ENCODE results near the gene ITCH. TPM values are rescaled to one million over a fixed set of nuclear protein-coding genes. Genes with fewer than 3 reads are reported as not detected.

ITCH gene
- total and polyA plus RNA-seq, 9 of the 15 experiments (the other 6 are each of a cell fraction or from before 2014, with no cell fraction given): 7.5 to 53.0 (median 22.9) TPM

DNA sequence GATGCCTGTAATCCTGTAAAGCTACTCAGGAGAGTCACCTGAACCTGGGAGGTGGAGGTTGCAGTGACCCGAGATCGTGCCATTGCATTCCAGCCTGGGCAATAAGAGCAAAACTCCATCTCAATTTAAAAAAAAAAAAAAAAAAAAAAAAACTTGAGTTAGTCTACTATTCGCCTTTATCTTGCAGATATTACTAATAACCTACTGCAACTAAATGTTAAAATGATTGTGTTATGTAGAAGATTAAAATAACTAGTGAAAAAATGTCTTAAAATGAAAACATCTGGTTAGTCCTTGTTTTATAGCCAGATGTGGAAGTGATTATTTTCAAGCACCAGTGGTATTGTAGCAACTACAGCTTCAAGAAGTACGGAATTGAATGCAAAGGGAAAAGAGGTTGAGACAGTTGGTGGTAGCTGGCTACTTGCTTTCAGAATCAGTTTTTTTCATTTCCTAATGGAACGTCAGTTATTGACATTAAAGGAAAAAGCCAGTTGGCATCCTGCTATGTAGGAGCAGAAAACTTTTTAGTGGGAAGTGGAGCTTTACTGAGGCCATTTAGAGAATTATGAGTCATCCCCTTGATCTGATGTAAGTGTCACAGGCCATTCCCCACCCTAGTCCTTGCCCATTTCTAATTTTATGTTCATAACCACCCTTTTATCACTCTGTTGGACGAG lies 109.3 kb downstream of the ITCH start (continued):
- peak; percentile 50 for TF ChIP-seq ARID1B (IDR thresholded peaks at IDR 0.05)

DNA sequence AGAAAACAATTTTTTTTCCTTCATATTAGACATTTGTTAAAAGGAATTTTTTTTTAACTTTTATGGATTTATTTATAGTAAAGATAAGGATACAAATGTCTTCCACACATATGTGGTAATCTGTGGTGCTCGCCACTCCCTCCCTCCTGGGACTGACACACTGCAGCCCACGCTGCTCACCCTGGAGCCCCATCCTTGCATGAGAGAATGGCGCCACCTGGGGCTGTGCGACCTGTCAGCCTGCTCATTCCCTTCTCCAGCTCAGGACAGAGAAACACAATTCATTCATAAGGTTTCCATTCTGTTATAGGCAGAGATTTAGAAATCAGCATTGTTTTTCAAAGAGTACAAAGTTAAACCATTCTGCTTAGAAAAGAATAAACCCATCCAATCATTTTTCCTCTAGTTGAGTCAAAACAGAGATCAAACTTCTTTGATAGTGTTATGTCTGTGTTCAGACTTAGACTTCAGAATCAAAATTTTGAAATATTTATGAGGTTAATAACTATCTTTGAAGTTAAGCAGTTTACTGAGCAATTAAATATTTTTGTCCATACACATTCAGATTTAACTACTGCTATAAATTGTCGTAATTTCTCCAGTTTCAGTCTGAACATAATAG lies 110.3 kb downstream of the ITCH start:
- in situ Hi-C loops (cut with MboI): no loop called here
- peak; percentile 86 for FAIRE-seq
- CTCF ChIA-PET (ENCODE audit: low intra/inter-chr PET ratio): interaction anchor here (0.6 to 4.7 kb wide), 3 partner anchors 49 to 166 kb away, joined by 3 to 39 read pairs (median 3); no protein-coding TSS in a partner anchor
- TF ChIP-seq, protein P1, sequence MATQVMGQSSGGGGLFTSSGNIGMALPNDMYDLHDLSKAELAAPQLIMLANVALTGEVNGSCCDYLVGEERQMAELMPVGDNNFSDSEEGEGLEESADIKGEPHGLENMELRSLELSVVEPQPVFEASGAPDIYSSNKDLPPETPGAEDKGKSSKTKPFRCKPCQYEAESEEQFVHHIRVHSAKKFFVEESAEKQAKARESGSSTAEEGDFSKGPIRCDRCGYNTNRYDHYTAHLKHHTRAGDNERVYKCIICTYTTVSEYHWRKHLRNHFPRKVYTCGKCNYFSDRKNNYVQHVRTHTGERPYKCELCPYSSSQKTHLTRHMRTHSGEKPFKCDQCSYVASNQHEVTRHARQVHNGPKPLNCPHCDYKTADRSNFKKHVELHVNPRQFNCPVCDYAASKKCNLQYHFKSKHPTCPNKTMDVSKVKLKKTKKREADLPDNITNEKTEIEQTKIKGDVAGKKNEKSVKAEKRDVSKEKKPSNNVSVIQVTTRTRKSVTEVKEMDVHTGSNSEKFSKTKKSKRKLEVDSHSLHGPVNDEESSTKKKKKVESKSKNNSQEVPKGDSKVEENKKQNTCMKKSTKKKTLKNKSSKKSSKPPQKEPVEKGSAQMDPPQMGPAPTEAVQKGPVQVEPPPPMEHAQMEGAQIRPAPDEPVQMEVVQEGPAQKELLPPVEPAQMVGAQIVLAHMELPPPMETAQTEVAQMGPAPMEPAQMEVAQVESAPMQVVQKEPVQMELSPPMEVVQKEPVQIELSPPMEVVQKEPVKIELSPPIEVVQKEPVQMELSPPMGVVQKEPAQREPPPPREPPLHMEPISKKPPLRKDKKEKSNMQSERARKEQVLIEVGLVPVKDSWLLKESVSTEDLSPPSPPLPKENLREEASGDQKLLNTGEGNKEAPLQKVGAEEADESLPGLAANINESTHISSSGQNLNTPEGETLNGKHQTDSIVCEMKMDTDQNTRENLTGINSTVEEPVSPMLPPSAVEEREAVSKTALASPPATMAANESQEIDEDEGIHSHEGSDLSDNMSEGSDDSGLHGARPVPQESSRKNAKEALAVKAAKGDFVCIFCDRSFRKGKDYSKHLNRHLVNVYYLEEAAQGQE (IDR thresholded peaks at IDR 0.05; ENCODE audit: borderline replicate concordance): peak; percentile 53; the same call in 1 of the 2 replicates
- TF ChIP-seq, protein P1 (CRISPR knock-in tag; IDR thresholded peaks at IDR 0.05; ENCODE audit: low read depth): no peak
- TF ChIP-seq NR3C1 (CRISPR knock-in tag; IDR thresholded peaks at IDR 0.05) (no peak), SMC3 (conservative IDR thresholded peaks at IDR 0.05; ENCODE audit: insufficient read depth, low read depth, low read length) (0 out of 2 replicates have a peak, but pooled peaks have one; percentile 32), FOS (IDR thresholded peaks at IDR 0.05; ENCODE audit: extremely low read depth, insufficient read length) (no peak), MXI1 (IDR thresholded peaks at IDR 0.05; ENCODE audit: low read depth, low read length) (no peak), RAD21 (CRISPR knock-in tag; conservative IDR thresholded peaks at IDR 0.05 in 1 of 2, IDR thresholded peaks at IDR 0.05 in 1 of 2) (peak; percentile 69 to 84), CREM (IDR thresholded peaks at IDR 0.05; ENCODE audit: low read depth) (peak; percentile 34; the same call in 1 of the 2 replicates)
- TF ChIP-seq, protein P2, sequence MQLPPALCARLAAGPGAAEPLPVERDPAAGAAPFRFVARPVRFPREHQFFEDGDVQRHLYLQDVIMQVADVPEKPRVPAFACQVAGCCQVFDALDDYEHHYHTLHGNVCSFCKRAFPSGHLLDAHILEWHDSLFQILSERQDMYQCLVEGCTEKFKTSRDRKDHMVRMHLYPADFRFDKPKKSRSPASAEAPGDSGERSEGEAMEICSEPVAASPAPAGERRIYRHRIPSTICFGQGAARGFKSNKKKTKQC (CRISPR knock-in tag; IDR thresholded peaks at IDR 0.05): no peak

More for the DNA sequence above, 110.3 kb downstream of the ITCH start:
- Histone ChIP-seq H3K4me2 (ENCODE audit: insufficient read depth, low read length) (no peak overlapping the region), H3K27ac (ENCODE audit: extremely low read depth, low read depth, low read length) (no peak overlapping the region), H3K9me3 (replicated peaks; ENCODE audit: control insufficient read depth, insufficient read depth, low read depth, low read length) (no peaks in the 10 kb centered on the region), H3K4me3 (no peak overlapping the region), H3K4me1 (replicated peaks in 1 of 2; ENCODE audit: control insufficient read depth in 2 of 2, insufficient read depth in 2 of 2, low read length in 2 of 2) (peaks cover 0 to 4% of the 10 kb centered on the region in 2 experiments; a peak in 4 of 5 replicates), H3K9me1 (ENCODE audit: control insufficient read depth, insufficient read depth, low read length) (no peaks in the 10 kb centered on the region), H3K9ac (ENCODE audit: insufficient read depth in 1 of 2, low read depth in 2 of 2, low read length in 2 of 2) (no peak overlapping the region), H3K36me3 (ENCODE audit: control insufficient read depth, insufficient read depth, low read length) (peaks cover 63% of the 10 kb centered on the region), H2AFZ (ENCODE audit: low read depth, low read length) (no peak overlapping the region), H4K20me1 (replicated peaks; ENCODE audit: control insufficient read depth, insufficient read depth, low read length) (no peaks in the 10 kb centered on the region), H3K27me3 (ENCODE audit: control insufficient read depth in 2 of 2, insufficient read depth in 2 of 2, low read length in 2 of 2) (no peaks in the 10 kb centered on the region), H3K79me2 (ENCODE audit: control insufficient read depth, insufficient read depth, low read length) (no peaks in the 10 kb centered on the region)
- ATAC-seq (peak; percentile 99), DNase-seq (ENCODE audit: extremely low read depth in 1 of 4, low spot score in 3 of 4) (peak; percentile 32 to 68 (median 44))
- POLR2A ChIA-PET: interaction anchor here (1.0 to 1.9 kb wide), 4 partner anchors 12 to 161 kb away, joined by 3 to 6 read pairs (median 4); no protein-coding TSS in a partner anchor
- intact Hi-C loops (cut with micrococcal nuclease): loop anchor here (1.0 to 5.0 kb wide), 2 partner anchors 44 to 161 kb away; partner anchors contain the start of gene DYNLRB1
- 59% methylated on average over 5 of the region's 5 CpGs for WGBS (ENCODE audit: insufficient coverage, low coverage, missing lambda C conversion rate)
- no TSS peak for BruUV-seq (replicated peaks)
